ENCODE results near the gene CD82.

CD82 gene

GRCh38 chr11:44605068-44605708, 39.7 kb downstream of the CD82 start:
- no peak for DNase-seq

- DNase-seq, result no peak
These were observed 40.5 kb downstream of the CD82 start for GRCh38 chr11:44605965-44606364.

- no peak for DNase-seq
These were observed 41.0 kb downstream of the CD82 start for GRCh38 chr11:44606472-44606871.

GRCh38 chr11:44607319-44607962, 42.0 kb downstream of the CD82 start:
- no peak for DNase-seq

- DNase-seq, result no peak
These were observed 42.5 kb downstream of the CD82 start for GRCh38 chr11:44607987-44608386.

GRCh38 chr11:44608651-44608990, 43.2 kb downstream of the CD82 start:
- no peak for DNase-seq

GRCh38 chr11:44608991-44609782, 43.7 kb downstream of the CD82 start:
- DNase-seq, result peak; percentile 21

GRCh38 chr11:44609783-44610155, 44.3 kb downstream of the CD82 start:
- no peak for DNase-seq

GRCh38 chr11:44610186-44610955, 44.9 kb downstream of the CD82 start:
- DNase-seq, result no peak

GRCh38 chr11:44611088-44611487, 45.6 kb downstream of the CD82 start:
- DNase-seq, result no peak

GRCh38 chr11:44611687-44612434, 46.4 kb downstream of the CD82 start:
- peak; percentile 64 for DNase-seq

- DNase-seq, result no peak
These were observed 47.7 kb downstream of the CD82 start for GRCh38 chr11:44613153-44613552.

GRCh38 chr11:44614281-44614775, 48.9 kb downstream of the CD82 start:
- DNase-seq, result no peak

GRCh38 chr11:44615041-44615755, 49.7 kb downstream of the CD82 start:
- DNase-seq, result no peak

- no peak for DNase-seq
These were observed 50.7 kb downstream of the CD82 start for GRCh38 chr11:44615913-44616791.

GRCh38 chr11:44617671-44618461, 52.4 kb downstream of the CD82 start:
- DNase-seq, result no peak

- DNase-seq, result no peak
These were observed 53.3 kb downstream of the CD82 start for GRCh38 chr11:44618561-44619425.

- DNase-seq, result no peak
These were observed 54.9 kb downstream of the CD82 start for GRCh38 chr11:44620328-44620725.

GRCh38 chr11:44621140-44621681, 55.7 kb downstream of the CD82 start:
- peak; percentile 67 for DNase-seq
